ENCODE data around the gene MPPED2.

GRCh38 chr11:30462421-30462820 is 123.7 kb downstream of the MPPED2 start:
- no peak for TF ChIP-seq CTCF (IDR thresholded peaks at IDR 0.05; ENCODE audit: poor library complexity)
- no peak for TF ChIP-seq EZH2 (IDR thresholded peaks at IDR 0.05; ENCODE audit: borderline replicate concordance)
- no peak for TF ChIP-seq EZH2phosphoT487 (IDR thresholded peaks at IDR 0.05; ENCODE audit: low read depth, severe bottlenecking, unreplicated experiment)

Data from hepatocyte (in vitro differentiated cells).